Fibroblast of pulmonary artery (primary cell): ENCODE results near the gene CDH20.
A peak's percentile ranks its signal among the peaks of the same experiment; 100 is the strongest.

Experiments
- DNase-seq: peaks from one replicate; pipeline ENCODE4 v3.0.0-alpha.2; 2010; ENCODE audit warnings: low read depth
- H3K4me3 ChIP-seq: replicated peaks from 2 replicates; pipeline ENCODE4 v1.5.1; 2011; ENCODE audit warnings: low read depth, mild to moderate bottlenecking, control low read depth, low read length, moderate library complexity
- TF ChIP-seq, protein P1 (sequence below): IDR thresholded peaks from 2 replicates; pipeline ENCODE4 v1.5.1; 2011; ENCODE audit warnings: mild to moderate bottlenecking, control low read depth, low read length, inconsistent platforms; ENCODE audit errors: missing control alignments

The CDH20 gene

DNA sequence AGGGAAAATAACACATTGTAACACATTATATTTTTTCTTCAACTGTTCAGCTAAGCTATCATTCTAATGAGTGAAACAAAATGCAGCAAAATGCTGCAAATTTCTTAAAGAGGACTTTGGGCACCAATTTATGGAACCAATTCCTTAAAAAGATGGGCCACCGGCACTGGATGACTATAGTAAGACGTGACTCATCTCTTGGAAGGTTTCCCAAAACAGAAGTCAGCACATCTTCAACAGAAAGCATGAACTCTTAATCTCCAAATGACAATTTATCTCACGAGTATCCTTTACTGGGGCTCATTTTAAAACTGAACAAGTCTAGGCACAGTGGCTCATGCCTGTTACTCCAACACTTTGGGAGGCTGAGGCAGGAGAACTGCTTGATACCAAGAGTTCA lies 213.4 kb downstream of the CDH20 start:
- DNase-seq, result peak; percentile 64
- no peak overlapping the region for H3K4me3 ChIP-seq
- TF ChIP-seq, protein P1, sequence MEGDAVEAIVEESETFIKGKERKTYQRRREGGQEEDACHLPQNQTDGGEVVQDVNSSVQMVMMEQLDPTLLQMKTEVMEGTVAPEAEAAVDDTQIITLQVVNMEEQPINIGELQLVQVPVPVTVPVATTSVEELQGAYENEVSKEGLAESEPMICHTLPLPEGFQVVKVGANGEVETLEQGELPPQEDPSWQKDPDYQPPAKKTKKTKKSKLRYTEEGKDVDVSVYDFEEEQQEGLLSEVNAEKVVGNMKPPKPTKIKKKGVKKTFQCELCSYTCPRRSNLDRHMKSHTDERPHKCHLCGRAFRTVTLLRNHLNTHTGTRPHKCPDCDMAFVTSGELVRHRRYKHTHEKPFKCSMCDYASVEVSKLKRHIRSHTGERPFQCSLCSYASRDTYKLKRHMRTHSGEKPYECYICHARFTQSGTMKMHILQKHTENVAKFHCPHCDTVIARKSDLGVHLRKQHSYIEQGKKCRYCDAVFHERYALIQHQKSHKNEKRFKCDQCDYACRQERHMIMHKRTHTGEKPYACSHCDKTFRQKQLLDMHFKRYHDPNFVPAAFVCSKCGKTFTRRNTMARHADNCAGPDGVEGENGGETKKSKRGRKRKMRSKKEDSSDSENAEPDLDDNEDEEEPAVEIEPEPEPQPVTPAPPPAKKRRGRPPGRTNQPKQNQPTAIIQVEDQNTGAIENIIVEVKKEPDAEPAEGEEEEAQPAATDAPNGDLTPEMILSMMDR, result no peak

DNA sequence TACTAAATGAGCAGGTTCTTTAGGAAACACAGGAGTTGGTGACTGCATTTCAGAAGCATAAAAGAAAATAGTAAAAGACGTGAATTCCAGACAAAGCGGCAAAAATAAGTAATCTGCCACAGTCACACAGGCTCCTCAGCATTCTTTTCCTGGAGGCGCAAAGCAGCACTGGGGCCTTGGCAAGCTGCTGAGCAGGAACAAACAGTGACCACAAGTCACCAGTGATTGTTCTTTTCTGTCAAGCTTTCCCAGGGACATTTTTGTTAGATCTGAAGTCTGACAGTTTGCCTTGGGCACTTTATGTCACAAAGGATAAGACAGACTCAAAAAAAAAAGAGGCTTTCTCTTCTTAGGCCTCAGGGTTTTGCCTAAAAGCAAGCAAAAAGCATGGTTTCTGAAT lies 216.2 kb downstream of the CDH20 start:
- TF ChIP-seq, protein P1, result no peak

DNA sequence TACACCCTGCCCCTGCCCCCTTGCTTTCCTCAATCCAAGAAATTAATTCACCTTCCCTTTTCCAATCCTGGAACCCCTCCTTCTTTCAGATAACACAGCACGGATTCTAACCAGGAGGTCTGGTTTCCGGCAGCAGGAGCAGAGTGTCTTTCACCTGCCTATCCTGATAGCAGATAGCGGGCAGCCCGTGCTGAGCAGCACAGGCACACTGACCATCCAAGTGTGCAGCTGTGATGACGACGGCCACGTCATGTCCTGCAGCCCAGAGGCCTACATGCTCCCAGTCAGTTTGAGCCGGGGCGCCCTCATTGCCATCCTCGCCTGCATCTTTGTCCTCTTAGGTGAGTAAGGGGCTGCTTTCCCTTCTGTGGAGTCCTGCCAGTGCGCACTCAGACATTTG lies 216.7 kb downstream of the CDH20 start:
- no peak for DNase-seq
- TF ChIP-seq, protein P1, result no peak
- H3K4me3 ChIP-seq, result no peak overlapping the region

More for the DNA sequence above, 216.2 kb downstream of the CDH20 start:
- H3K4me3 ChIP-seq, result no peak overlapping the region
- no peak for DNase-seq

DNA sequence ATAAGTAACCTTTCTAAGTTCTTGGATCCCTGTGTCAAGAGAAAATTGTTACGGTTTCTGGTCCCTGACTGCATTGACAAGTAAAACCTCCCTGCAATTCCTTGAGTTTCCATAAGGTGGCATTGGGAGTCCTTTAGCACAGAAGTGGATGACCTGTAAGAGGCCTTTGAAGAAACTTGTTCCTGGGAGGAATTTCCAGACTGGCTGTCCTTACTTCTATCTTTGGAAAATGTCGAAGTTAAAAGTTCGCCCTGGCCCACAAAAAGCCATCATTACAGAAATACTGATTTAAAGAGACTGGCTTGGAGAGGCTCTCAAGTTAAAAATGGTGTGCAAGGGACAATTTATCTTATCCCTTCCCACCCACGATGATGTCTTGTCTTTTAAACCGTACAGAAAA lies 218.4 kb downstream of the CDH20 start:
- TF ChIP-seq, protein P1, result peak; percentile 98
- DNase-seq, result peak; percentile 91
- no peak overlapping the region for H3K4me3 ChIP-seq

DNA sequence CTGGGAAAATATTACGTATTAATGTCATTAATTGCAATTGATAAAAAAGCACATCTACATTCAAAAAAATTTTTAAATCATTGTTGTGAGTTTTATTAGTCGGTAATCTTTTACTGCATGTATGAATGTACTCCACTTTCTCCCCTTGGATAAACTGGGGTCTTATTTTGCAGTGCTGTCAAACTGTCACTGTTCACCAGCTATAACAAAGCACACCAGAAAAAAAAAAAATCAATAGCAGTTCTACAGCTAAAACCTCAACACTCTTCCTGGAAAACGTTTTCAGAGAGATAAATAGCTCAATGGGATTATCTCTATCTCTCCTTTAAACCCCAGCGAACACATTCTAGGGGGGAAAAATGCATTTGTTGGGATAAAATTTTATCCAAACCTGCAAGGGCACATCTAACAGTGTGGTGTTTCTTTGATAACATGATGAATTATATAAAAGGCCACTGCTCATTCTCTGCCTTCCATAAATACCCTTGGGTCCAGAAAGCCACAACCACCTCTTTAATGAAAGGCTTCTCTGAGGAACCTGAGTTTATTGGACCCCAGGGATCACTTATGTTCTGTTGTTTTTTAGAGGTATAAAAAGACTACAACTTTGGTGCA lies 219.9 kb downstream of the CDH20 start:
- no peak for DNase-seq
- TF ChIP-seq, protein P1, result no peak
- H3K4me3 ChIP-seq, result no peak overlapping the region

DNA sequence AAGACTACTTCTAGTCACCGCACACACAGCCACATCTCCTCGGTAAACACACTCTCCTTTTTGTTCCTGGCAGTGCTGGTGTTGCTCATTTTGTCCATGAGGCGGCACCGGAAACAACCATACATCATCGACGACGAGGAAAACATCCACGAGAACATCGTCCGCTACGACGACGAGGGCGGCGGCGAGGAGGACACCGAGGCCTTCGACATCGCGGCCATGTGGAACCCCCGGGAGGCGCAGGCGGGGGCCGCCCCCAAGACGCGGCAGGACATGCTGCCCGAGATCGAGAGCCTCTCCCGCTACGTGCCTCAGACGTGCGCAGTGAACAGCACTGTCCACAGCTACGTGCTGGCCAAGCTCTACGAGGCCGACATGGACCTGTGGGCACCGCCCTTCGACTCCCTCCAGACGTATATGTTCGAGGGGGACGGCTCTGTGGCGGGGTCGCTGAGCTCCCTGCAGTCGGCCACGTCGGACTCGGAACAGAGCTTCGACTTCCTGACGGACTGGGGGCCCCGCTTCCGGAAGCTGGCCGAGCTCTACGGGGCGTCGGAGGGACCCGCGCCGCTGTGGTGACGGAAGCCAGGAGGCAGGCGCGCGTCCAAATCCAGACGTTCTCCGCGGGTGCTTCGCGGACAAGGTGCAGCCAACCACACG lies 221.0 kb downstream of the CDH20 start:
- DNase-seq, result no peak
- H3K4me3 ChIP-seq, result no peak overlapping the region
- TF ChIP-seq, protein P1, result no peak

DNA sequence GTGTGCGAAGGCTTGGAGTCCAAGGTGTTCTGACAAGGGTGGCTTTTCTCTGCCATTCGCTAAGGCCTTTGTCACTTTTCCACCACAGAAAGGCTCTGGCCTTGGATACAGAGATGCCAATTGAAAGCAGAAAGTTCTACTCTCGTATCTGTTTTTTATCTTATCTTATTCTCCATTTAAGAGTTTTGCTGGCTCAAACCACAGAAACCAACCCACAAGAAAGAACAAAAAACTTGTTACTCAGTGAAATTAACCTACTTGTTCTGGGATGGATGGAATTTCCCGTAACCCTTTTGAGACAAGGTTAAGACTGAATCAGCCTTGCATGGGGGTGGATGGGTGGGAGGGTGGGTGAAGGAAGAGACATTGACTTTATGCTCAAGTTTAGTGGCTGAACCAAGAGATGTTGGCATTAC lies 221.7 kb downstream of the CDH20 start:
- H3K4me3 ChIP-seq, result no peak overlapping the region
- DNase-seq, result no peak
- TF ChIP-seq, protein P1, result no peak
